ENCODE measurements around the gene MLLT6.

MLLT6 gene

DNA sequence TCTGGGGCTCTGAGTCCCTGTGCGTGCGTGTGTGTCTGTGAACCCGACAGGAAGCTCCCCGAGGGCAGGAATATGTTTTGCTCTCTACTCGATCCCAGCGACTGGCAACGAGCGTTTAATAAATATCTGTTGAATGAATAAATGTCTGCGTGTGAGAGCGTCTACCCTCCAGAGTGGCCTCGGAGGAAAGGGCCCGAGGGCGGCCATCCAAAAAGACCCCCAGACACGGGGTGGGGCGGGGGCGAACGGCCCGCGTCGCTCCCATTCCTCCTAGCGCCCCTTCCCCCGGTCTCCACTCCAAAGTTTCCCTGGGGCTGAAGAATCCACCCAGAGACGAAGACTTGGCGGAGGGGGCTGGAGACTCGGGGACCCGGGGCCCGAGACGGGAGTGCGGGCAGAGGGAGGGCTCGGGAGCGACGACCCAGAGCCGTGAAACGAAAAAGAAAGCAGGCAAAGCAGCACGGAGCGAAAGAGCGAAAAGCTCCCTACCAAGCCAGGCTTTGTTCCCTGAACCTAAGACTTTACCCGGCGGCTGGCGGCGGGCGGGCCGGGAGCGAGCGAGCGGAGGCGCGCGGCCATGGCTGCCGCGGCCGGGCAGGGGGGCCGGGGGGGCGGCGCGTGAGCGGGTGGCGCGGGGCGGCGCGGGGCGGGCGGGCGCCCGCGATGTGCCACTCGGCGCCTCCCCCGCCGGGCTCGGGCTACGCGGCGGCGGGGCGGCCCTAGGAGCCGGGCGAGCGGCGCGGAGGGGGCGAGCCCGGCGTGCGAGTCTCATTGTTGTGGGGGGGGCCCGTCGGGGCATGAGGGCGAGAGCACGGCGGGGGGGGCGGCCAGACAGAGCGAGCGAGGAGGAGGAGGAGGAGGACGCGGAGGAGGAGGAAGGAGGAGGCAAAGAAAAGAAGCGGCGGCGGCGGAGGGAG, at the start of gene MLLT6:
TSS of gene MLLT6 (plus strand) at position 668 of the 917 bp plus-strand sequence. CDS start 360 bp downstream, outside the sequence.
- DNase-seq = peak; percentile 65

DNA sequence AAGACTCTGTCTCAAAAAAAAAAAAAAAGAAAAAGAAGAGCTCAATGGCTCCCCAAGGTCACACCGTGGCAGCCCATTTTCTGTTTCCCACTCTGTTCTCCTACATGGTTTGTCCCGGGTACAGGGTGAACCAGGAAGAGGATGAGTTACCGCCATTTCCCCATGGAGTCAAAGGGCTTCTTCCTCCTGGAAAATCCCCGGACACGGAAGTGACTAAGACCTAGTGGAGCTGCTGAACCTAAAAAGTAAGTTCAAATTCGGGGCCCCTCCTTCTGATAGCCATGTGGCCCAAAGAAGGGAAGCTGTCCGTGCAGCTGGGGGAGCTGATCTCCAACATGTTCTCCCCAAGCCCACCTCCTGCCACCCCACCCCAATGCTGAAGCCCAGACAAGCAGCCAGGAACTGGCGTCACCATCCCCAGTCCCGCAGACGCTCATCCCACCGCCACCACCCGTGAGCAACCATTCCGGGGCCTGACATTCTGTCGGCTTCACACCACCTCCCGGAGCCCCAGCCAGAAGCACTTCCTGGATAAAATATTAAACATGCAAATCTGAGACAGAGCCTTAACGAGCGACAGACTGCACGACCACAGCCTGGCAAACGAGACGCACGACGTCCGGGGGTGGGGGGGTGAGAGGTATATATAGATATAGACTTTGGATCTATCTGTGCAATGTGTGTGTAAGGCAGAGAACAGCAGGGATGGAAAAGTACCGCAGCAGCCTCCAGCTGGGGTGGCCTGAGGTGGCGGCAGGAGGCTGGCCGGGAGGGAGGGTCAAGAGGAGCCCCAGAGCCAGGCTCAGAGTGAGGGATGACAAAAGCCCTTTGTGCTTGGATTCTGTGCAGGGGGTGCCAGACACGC, 47.9 kb upstream of the MLLT6 start:
- no peak for DNase-seq

- DNase-seq = no peak
Measured at GRCh38 chr17:38657824-38658740, 47.0 kb upstream of the MLLT6 start.

- no peak for DNase-seq
Measured at GRCh38 chr17:38658741-38659345, 46.2 kb upstream of the MLLT6 start.

- no peak for DNase-seq
Measured at GRCh38 chr17:38659415-38659814, 45.7 kb upstream of the MLLT6 start.

GRCh38 chr17:38660097-38661025, 44.7 kb upstream of the MLLT6 start:
- DNase-seq = no peak

DNA sequence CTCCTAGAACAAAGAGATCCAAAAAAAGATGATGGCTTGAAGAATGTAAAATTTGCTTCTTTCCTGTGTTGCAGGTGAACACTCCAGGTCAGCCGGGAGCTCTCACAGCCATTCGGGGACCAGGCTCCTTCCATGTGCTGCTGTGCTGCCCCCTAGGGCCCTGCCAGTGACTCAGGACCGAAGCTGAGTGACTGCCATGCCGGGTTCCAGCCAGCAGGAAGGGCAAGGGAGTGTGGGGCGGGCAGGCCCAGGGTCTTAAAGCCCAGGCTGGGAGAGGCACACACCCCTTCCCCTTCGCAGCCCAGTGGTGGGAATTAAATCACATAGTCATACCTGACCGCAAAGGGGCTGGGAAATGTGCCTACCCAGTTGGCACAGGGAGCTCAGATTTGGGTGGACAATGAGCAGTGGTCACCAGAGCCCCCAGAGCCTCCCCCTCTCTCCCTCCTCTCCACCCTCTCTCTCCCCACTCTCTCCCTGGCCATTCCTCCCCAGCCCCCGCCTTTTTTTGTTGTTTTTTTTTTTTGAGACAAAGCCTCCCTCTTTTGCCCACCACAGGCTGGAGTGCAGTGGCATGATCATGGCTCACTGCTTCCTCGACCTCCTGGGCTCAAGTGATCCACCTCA, 41.8 kb upstream of the MLLT6 start:
- DNase-seq = peak; percentile 35

GRCh38 chr17:38663964-38664644, 41.0 kb upstream of the MLLT6 start:
- DNase-seq = no peak

- peak; percentile 39 for DNase-seq
Measured at GRCh38 chr17:38667099-38667786, 37.8 kb upstream of the MLLT6 start.

DNA sequence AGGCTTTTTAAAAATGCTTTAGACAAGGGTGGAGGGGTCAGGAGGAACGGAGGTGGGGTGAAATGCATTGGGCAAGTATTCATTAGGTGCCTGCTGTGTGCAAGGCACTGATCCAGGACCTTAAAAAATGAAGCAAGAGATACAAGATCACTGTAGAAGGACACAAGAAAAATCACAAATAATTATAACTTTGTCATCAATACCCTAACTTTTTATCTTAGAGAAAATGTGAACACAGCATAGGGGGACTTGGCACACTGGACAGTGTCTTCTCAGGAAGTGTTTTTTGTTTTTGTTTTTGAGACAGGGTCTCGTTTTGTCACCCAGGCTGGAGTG, 37.3 kb upstream of the MLLT6 start:
- DNase-seq = no peak

GRCh38 chr17:38669520-38669919, 35.6 kb upstream of the MLLT6 start:
- no peak for DNase-seq

DNA sequence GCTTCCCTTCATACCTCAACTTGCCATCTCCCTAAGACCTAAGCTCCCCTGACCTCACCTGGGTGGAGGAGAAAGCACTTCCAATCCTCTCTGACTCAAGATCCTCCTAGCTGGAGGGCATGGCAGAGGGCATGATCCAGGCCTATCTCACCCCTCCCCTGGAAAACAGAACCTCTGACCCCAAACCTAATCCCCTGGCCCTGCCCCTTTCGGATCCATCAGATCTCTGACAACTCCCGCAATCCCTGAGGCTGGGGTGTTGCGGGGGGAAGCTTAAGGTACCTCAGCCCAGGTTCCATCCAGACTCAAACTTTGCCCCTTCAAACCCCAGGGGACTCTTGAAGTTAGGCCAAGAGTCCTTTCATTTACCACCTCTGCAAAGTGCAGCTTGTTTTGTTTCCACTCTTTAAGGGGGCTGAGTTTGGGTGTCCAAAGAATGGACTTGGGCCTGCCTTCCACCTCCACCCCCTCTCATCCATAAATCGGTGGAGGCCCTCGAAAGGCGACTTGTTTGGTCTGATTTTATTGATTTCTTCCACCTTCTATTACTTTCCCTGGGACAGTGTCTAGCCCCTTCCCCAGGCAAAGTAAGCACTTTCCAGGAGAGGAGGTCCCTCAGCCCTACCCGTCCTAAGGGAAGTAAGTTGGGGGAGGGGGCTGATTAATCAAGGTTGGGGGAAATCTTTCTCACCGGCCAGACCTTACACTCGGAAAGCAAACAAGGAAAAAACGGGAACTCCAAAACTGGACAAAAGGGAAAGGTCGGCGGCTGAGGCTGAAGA, 32.9 kb upstream of the MLLT6 start:
- DNase-seq = no peak

DNA sequence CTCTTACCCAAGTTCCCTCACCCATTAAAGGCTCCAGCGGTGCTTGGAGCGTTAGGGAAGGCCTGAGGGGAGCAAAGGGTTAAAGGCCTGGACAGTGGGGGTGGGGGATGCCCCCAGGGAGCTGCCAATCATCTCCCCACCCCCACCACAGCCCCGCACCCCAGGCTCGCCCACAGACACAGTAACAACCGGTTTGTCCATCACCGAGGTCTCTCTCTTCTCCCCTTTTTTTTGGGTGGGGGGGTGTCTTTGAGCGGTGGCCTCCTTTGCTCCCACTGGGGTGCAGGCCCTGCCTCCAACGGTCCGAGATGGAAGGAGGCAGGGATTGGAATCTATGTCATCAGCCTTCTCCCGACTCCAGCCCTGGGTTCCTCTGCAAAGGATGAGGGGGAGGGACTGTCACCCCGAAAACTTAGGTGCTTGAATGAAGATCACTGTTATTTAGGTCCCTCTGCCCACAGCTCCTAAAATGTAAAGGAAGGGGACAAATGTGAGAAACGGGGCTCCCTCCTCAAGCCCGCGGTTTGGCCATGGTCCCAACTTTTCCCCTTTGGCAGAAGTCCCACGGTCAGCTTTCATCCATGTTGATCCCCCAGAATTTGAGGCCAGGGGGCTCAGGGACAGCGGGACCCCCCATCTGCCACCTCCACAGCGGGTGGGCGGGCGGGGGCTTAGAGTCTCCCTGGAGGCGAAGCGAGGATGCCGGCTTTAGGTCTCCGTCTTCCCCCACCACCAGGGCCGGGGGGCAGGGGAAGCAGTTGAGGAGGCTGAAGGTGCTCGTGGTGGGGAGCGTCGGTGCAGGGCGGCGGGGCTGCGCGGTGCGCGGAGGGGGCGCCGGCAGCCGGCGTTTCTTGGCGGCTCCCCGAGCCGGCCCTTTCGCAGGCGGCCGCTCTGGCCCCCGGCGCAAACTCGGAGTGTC, 32.0 kb upstream of the MLLT6 start:
- no peak for DNase-seq

GRCh38 chr17:38673707-38674013, 31.4 kb upstream of the MLLT6 start:
- DNase-seq = no peak

DNA sequence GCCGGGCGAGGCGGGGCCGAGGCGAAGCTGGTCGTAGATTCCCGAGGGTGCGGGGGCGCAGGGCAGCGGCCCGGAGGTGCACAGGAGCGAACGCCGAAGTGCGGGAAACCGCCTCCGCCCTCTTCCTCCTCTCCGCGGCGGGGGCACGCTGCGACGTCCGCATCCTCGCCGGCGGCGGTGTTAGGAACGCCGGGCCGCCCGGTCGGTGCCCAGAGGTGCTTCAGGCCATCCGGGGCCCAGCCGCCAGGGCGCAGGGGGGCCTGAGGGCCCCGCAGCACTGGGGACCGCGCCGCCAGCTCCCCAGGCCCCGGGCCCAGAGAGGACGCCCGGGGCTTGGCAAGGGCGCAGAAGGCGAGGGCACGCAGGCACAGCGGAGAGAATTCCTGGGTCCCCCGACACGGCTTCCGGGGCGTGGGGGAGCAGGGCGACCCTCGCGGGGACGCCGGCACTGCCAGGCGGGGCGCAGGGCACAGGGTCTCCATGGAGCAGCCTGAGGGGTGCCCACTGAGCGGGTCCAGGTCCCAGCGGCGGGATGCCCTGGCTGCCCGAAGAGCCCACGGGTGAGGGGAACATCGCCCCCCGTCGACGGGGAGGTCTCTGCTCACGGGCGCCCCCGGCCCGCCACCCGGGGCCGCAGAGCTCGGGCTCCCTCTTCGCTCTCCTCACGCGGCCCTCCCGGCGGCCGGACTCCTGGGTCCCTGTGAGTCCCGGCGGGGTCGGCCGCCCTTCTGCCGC, 30.9 kb upstream of the MLLT6 start:
- no peak for DNase-seq

- no peak for DNase-seq
Measured at GRCh38 chr17:38674749-38675615, 30.1 kb upstream of the MLLT6 start, which contains the start of gene EPOP. Gene EPOP, minus strand, starts transcription at chr17:38674957. Its CDS starts 462 bp downstream, at chr17:38674495.
